K562 (cell line): ENCODE measurements around the gene IL17F.

Experiments
- GMEB1 ChIP-seq: fragments of 250-450 bp; sonication (Bioruptor Pico); IDR thresholded peaks from 2 replicates; pipeline ENCODE4 v1.4.0; 2020; ENCODE audit warnings: mild to moderate bottlenecking
- KAT2B ChIP-seq: IDR thresholded peaks from one replicate; pipeline ENCODE4 v1.6.1; 2012; ENCODE audit warnings: low read depth, mild to moderate bottlenecking, control low read depth, inconsistent platforms, low read length, moderate library complexity
- POLR2A ChIP-seq: fragments of 450-650 bp; conservative IDR thresholded peaks from 2 replicates; pipeline ENCODE4 v1.6.1; 2016
- ZFP30 ChIP-seq: fragments of 250-450 bp; sonication (Bioruptor Pico); IDR thresholded peaks from 2 replicates; pipeline ENCODE4 v1.8.0; 2022; ENCODE audit warnings: moderate library complexity, mild to moderate bottlenecking, inconsistent platforms, borderline replicate concordance

GRCh38 chr6:52210227-52210626, 34.1 kb downstream of the IL17F start:
- TF ChIP-seq GMEB1 (CRISPR knock-in tag): no peak
- no peak for TF ChIP-seq POLR2A
- TF ChIP-seq ZFP30 (CRISPR knock-in tag): no peak
- no peak for TF ChIP-seq KAT2B
